HG03108 (cell line): ENCODE measurements around the gene SH3PXD2A.

Experiments used
- ATAC-seq: cut with Tn5 transposase; IDR thresholded peaks from one replicate; pipeline ENCODE4 v1.9.1; 2021; ENCODE audit warnings: moderate library complexity; ENCODE audit not compliant: unreplicated experiment

The SH3PXD2A gene

GRCh38 chr10:103572347-103573204 lies 282.8 kb downstream of the SH3PXD2A start:
- ATAC-seq, result no peak

GRCh38 chr10:103571656-103571975 lies 283.8 kb downstream of the SH3PXD2A start:
- no peak for ATAC-seq

- ATAC-seq, result no peak
Measured at GRCh38 chr10:103570844-103571655, 284.3 kb downstream of the SH3PXD2A start.

- ATAC-seq, result no peak
Measured at GRCh38 chr10:103569896-103570295, 285.5 kb downstream of the SH3PXD2A start.

GRCh38 chr10:103568505-103568904 lies 286.9 kb downstream of the SH3PXD2A start:
- ATAC-seq, result no peak

GRCh38 chr10:103566536-103566935 lies 288.8 kb downstream of the SH3PXD2A start:
- no peak for ATAC-seq

GRCh38 chr10:103564776-103565520 lies 290.4 kb downstream of the SH3PXD2A start:
- ATAC-seq, result no peak

GRCh38 chr10:103564116-103564501 lies 291.3 kb downstream of the SH3PXD2A start:
- no peak for ATAC-seq

- no peak for ATAC-seq
Measured at GRCh38 chr10:103563231-103564115, 291.9 kb downstream of the SH3PXD2A start.

GRCh38 chr10:103562383-103562782 lies 293.0 kb downstream of the SH3PXD2A start:
- ATAC-seq, result no peak

GRCh38 chr10:103560886-103561285 lies 294.5 kb downstream of the SH3PXD2A start:
- ATAC-seq, result no peak

- ATAC-seq, result no peak
Measured at GRCh38 chr10:103559776-103560175, 295.6 kb downstream of the SH3PXD2A start.

- ATAC-seq, result no peak
Measured at GRCh38 chr10:103558911-103559310, 296.5 kb downstream of the SH3PXD2A start.

GRCh38 chr10:103557455-103557854 lies 297.9 kb downstream of the SH3PXD2A start:
- ATAC-seq, result no peak

GRCh38 chr10:103556383-103557007 lies 298.9 kb downstream of the SH3PXD2A start:
- ATAC-seq, result no peak

- ATAC-seq, result no peak
Measured at GRCh38 chr10:103555712-103556111, 299.7 kb downstream of the SH3PXD2A start.

- no peak for ATAC-seq
Measured at GRCh38 chr10:103555325-103555649, 300.1 kb downstream of the SH3PXD2A start.

- ATAC-seq, result no peak
Measured at GRCh38 chr10:103554488-103555324, 300.7 kb downstream of the SH3PXD2A start.
